ENCODE data around the gene CLCN7.
A peak's percentile ranks its signal among the peaks of the same experiment; 100 is the strongest.

GRCh38 chr16:1437606-1438005 is 37.2 kb downstream of the CLCN7 start:
- TF ChIP-seq, protein P1, sequence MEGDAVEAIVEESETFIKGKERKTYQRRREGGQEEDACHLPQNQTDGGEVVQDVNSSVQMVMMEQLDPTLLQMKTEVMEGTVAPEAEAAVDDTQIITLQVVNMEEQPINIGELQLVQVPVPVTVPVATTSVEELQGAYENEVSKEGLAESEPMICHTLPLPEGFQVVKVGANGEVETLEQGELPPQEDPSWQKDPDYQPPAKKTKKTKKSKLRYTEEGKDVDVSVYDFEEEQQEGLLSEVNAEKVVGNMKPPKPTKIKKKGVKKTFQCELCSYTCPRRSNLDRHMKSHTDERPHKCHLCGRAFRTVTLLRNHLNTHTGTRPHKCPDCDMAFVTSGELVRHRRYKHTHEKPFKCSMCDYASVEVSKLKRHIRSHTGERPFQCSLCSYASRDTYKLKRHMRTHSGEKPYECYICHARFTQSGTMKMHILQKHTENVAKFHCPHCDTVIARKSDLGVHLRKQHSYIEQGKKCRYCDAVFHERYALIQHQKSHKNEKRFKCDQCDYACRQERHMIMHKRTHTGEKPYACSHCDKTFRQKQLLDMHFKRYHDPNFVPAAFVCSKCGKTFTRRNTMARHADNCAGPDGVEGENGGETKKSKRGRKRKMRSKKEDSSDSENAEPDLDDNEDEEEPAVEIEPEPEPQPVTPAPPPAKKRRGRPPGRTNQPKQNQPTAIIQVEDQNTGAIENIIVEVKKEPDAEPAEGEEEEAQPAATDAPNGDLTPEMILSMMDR (IDR thresholded peaks at IDR 0.05), result no peak
- peak in 1 of 2 donors; percentile 14 for TF ChIP-seq POLR2A (IDR thresholded peaks at IDR 0.05)
- TF ChIP-seq POLR2AphosphoS5 (IDR thresholded peaks at IDR 0.05), result no peak

Data from gastroesophageal sphincter (tissue), 3 donors.